Amniotic epithelial cell (primary cell): Measurements from ENCODE around the gene CHST4.
"Not testable (repeated sequence)": the region's sequence is repeated elsewhere in the genome, so short reads cannot be mapped to it uniquely, and the experiment has no call there.

ENCODE experiments used
- DNase-seq: peaks from one replicate; pipeline ENCODE4 v3.0.0-alpha.2; 2010; ENCODE audit warnings: low read depth

The CHST4 gene

GRCh38 chr16:71570144-71570543 lies 43.9 kb downstream of the CHST4 start:
- DNase-seq = no peak

- DNase-seq = no peak
These were observed 46.4 kb downstream of the CHST4 start for GRCh38 chr16:71572497-71573116.

- DNase-seq = no peak
These were observed 47.3 kb downstream of the CHST4 start for GRCh38 chr16:71573387-71574094.

GRCh38 chr16:71574702-71575101 lies 48.5 kb downstream of the CHST4 start:
- DNase-seq = no peak

GRCh38 chr16:71576971-71577370 lies 50.7 kb downstream of the CHST4 start, which contains the start of gene TAT:
TAT (minus strand) TSS chr16:71577092; CDS start chr16:71576415, 677 bp downstream.
- no peak for DNase-seq

GRCh38 chr16:71582553-71582848 lies 56.3 kb downstream of the CHST4 start:
- not testable (repeated sequence) for DNase-seq

GRCh38 chr16:71584543-71585317 lies 58.5 kb downstream of the CHST4 start:
- no peak for DNase-seq

DNA sequence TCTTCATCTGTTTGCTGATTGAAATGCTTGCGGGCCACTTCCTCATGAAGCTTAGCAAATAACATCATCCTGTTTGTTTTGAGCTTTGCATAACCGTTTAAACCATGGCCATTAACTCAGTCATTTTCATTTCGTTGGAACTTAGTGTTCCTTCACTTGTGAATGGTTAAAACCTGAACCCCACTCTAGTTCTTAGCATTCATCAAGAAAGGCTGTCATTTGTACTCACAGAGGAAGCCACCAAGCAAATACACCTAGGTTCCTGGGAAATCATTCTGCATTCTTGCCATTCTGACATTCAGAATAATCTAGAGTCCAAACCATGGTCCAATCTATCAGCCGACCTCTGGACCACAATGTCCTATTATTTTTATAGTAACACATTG lies 59.1 kb downstream of the CHST4 start:
- DNase-seq = no peak
